HL-60 (cell line): ENCODE results near the gene DDX27.
A peak's percentile ranks its signal among the peaks of the same experiment; 100 is the strongest.
"Not testable (repeated sequence)": the region's sequence is repeated elsewhere in the genome, so short reads cannot be mapped to it uniquely, and the experiment has no call there.

Source experiments
- DNase-seq, 2 experiments: peaks; one replicate each; pipeline ENCODE4 v3.0.0-alpha.2; 2010 to 2020; ENCODE audit warnings: low read depth in 1 of 2, low spot score in 1 of 2
- H3K27ac ChIP-seq: fragments of 250-450 bp; sonication (Bioruptor Pico); replicated peaks from 2 replicates; pipeline ENCODE4 v1.5.1; 2020; ENCODE audit warnings: mild to moderate bottlenecking, moderate library complexity
- H3K27me3 ChIP-seq: fragments of 250-450 bp; sonication (Bioruptor Pico); 2 replicates; pipeline ENCODE4 v1.5.1; 2021; ENCODE audit warnings: mild to moderate bottlenecking, moderate library complexity; ENCODE audit not compliant: insufficient read depth, poor library complexity, severe bottlenecking
- H3K4me3 ChIP-seq: replicated peaks from 2 replicates; pipeline ENCODE4 v1.5.1; 2011; ENCODE audit warnings: mild to moderate bottlenecking, control low read depth, low read length; ENCODE audit not compliant: insufficient read depth
- CTCF ChIP-seq: IDR thresholded peaks from one replicate; pipeline ENCODE4 v1.5.1; 2011; ENCODE audit warnings: low read length, control low read depth, inconsistent platforms; ENCODE audit not compliant: insufficient read depth
- GABPA ChIP-seq: IDR thresholded peaks from 2 replicates; pipeline ENCODE4 v1.6.1; 2012; ENCODE audit warnings: low read depth
- POLR2AphosphoS5 ChIP-seq: IDR thresholded peaks from 2 replicates; pipeline ENCODE4 v1.6.1; 2012; ENCODE audit warnings: low read depth
- SPI1 ChIP-seq: IDR thresholded peaks from 2 replicates; pipeline ENCODE4 v1.6.1; 2012; ENCODE audit warnings: low read depth, mild to moderate bottlenecking, borderline replicate concordance
- TF ChIP-seq, protein P1 (sequence below): IDR thresholded peaks from 2 replicates; pipeline ENCODE4 v1.6.1; 2012; ENCODE audit warnings: low read depth; ENCODE audit not compliant: insufficient replicate concordance

The DDX27 gene

DNA sequence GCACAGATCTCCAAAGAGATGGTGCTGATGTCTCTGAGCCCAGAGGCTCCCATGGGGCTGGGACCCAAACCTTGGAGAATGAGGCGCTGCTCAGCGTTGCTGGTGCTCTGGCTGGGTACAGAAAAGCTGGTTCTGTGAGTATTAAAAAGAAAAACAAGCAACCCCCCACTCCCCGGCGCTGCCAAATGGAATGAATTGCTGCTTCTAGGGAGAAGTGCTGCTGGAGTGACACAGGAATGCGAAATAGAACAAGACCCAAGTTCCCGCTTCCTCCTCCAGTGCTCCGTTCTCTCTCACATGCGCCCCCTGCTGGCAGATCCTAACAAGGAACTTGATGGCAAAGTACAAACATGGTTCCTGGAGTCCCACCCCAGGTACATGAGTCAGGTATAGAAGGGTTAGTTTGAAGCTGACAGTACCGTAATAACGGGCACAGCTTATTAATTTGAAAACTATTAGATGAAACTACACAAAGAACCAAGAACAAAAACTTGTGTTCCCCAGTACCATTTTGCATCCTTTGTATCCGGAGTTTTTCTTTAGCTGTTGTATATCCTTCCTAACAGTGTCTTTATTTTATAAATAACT lies 2.1 kb upstream of the DDX27 start:
- H3K27ac ChIP-seq = no peak overlapping the region
- peak; percentile 85 to 95 for DNase-seq
- TF ChIP-seq SPI1 = peak; percentile 69; the same call in 1 of the 2 replicates
- TF ChIP-seq, protein P1, sequence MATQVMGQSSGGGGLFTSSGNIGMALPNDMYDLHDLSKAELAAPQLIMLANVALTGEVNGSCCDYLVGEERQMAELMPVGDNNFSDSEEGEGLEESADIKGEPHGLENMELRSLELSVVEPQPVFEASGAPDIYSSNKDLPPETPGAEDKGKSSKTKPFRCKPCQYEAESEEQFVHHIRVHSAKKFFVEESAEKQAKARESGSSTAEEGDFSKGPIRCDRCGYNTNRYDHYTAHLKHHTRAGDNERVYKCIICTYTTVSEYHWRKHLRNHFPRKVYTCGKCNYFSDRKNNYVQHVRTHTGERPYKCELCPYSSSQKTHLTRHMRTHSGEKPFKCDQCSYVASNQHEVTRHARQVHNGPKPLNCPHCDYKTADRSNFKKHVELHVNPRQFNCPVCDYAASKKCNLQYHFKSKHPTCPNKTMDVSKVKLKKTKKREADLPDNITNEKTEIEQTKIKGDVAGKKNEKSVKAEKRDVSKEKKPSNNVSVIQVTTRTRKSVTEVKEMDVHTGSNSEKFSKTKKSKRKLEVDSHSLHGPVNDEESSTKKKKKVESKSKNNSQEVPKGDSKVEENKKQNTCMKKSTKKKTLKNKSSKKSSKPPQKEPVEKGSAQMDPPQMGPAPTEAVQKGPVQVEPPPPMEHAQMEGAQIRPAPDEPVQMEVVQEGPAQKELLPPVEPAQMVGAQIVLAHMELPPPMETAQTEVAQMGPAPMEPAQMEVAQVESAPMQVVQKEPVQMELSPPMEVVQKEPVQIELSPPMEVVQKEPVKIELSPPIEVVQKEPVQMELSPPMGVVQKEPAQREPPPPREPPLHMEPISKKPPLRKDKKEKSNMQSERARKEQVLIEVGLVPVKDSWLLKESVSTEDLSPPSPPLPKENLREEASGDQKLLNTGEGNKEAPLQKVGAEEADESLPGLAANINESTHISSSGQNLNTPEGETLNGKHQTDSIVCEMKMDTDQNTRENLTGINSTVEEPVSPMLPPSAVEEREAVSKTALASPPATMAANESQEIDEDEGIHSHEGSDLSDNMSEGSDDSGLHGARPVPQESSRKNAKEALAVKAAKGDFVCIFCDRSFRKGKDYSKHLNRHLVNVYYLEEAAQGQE = no peak
- peak; percentile 69 for TF ChIP-seq CTCF
- TF ChIP-seq GABPA = no peak
- H3K4me3 ChIP-seq = peak overlapping the region; percentile 18
- H3K27me3 ChIP-seq = no peaks in the 10 kb centered on the region

DNA sequence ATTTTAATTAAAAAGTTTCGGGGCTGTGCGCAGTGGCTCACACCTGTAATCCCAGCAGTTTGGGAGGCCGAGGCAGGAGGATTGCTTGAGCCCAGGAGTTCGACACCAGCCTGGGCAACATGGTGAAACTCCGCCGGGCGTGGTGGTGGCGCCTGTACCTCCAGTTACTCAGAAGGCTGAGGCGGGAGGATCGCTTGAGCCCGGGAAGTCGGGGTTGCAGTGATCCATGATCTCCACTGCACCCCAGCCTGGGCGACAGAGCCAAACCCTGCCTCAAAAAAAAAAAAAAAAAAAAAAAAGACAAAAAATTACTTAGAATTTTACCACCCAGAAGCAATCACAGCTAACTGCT lies 501 bp upstream of the DDX27 start:
- H3K4me3 ChIP-seq, DNase-seq, H3K27me3 ChIP-seq: not testable (repeated sequence)
- H3K27ac ChIP-seq = peak overlapping the region; percentile 31; the same call in 1 of the 2 replicates

GRCh38 chr20:49219924-49220831 lies 962 bp downstream of the DDX27 start:
- Histone ChIP-seq H3K4me3 (peak overlapping the region; percentile 66), H3K27me3 (no peaks in the 10 kb centered on the region), H3K27ac (peak overlapping the region; percentile 77)
- TF ChIP-seq POLR2AphosphoS5 = no peak
- TF ChIP-seq, protein P1 = no peak
- no peak for TF ChIP-seq GABPA
- no peak for TF ChIP-seq CTCF
- TF ChIP-seq SPI1 = no peak
- DNase-seq = no peak

DNA sequence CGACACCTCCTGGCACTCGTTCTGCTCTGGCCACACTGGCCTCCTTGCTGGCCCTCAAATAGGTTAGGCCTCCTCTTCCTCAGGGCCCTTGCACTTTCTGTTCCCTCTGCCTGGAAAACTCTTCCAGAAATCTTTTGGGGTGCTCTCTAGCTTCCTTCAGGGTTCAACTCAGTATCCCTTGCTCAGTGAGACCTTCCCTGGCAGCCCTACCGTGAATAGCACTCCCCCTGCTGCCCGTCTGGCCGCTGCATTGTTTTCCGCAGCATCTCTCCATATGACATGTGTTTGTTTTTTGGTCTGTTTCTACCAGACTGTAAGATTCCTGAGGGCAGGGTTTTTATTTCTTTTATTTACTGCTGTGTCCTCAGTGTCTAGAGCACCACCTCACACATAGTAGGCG lies 6.7 kb downstream of the DDX27 start:
- Histone ChIP-seq H3K4me3 (no peak overlapping the region), H3K27me3 (no peaks in the 10 kb centered on the region), H3K27ac (no peak overlapping the region)
- no peak for DNase-seq
- TF ChIP-seq POLR2AphosphoS5 = no peak
- no peak for TF ChIP-seq GABPA
- TF ChIP-seq SPI1 = no peak
- no peak for TF ChIP-seq CTCF
- TF ChIP-seq, protein P1 = no peak
